HEK293 (cell line): ENCODE data around the gene SPPL2B.

ENCODE experiments used
- CTCF ChIP-seq: fragments of 450-650 bp; formaldehyde crosslinking; IDR thresholded peaks from 2 replicates; pipeline ENCODE4 v1.5.1; 2016; ENCODE audit warnings: missing biosample characterization, missing genetic modification characterization
- GLIS2 ChIP-seq: fragments of 450-650 bp; formaldehyde crosslinking; IDR thresholded peaks from 2 replicates; pipeline ENCODE4 v1.5.1; 2016; ENCODE audit warnings: missing biosample characterization, missing genetic modification characterization
- ZNF560 ChIP-seq: fragments of 450-650 bp; formaldehyde crosslinking; IDR thresholded peaks from 2 replicates; pipeline ENCODE4 v1.5.1; 2017; ENCODE audit warnings: missing biosample characterization, missing genetic modification characterization, borderline replicate concordance
- TF ChIP-seq, protein P1 (sequence below): fragments of 450-650 bp; formaldehyde crosslinking; IDR thresholded peaks from 2 replicates; pipeline ENCODE4 v1.5.1; 2017; ENCODE audit warnings: missing biosample characterization, missing genetic modification characterization
- TF ChIP-seq, protein P2 (sequence below): fragments of 450-650 bp; formaldehyde crosslinking; optimal IDR thresholded peaks from 2 replicates; pipeline ENCODE3; 2016; ENCODE audit warnings: missing biosample characterization, mild to moderate bottlenecking, missing genetic modification characterization

GRCh38 chr19:2303211-2303798 is 25.2 kb upstream of the SPPL2B start:
- TF ChIP-seq, protein P1, sequence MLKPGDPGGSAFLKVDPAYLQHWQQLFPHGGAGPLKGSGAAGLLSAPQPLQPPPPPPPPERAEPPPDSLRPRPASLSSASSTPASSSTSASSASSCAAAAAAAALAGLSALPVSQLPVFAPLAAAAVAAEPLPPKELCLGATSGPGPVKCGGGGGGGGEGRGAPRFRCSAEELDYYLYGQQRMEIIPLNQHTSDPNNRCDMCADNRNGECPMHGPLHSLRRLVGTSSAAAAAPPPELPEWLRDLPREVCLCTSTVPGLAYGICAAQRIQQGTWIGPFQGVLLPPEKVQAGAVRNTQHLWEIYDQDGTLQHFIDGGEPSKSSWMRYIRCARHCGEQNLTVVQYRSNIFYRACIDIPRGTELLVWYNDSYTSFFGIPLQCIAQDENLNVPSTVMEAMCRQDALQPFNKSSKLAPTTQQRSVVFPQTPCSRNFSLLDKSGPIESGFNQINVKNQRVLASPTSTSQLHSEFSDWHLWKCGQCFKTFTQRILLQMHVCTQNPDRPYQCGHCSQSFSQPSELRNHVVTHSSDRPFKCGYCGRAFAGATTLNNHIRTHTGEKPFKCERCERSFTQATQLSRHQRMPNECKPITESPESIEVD (tag by site-specific recombination), result no peak
- TF ChIP-seq ZNF560 (tag by site-specific recombination), result no peak
- no peak for TF ChIP-seq CTCF
- TF ChIP-seq GLIS2 (tag by site-specific recombination), result no peak
- TF ChIP-seq, protein P2, sequence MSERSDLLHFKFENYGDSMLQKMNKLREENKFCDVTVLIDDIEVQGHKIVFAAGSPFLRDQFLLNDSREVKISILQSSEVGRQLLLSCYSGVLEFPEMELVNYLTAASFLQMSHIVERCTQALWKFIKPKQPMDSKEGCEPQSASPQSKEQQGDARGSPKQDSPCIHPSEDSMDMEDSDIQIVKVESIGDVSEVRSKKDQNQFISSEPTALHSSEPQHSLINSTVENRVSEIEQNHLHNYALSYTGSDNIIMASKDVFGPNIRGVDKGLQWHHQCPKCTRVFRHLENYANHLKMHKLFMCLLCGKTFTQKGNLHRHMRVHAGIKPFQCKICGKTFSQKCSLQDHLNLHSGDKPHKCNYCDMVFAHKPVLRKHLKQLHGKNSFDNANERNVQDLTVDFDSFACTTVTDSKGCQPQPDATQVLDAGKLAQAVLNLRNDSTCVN (tag by site-specific recombination), result no peak
